HG03159 (cell line): ENCODE results near the gene AMBP.

ENCODE experiments used
- ATAC-seq: cut with Tn5 transposase; IDR thresholded peaks from one replicate; pipeline ENCODE4 v1.9.1; 2021; ENCODE audit warnings: mild to moderate bottlenecking, moderate library complexity; ENCODE audit not compliant: unreplicated experiment

Gene AMBP

GRCh38 chr9:114078021-114078780 lies at the start of gene AMBP:
TSS of gene AMBP (minus strand) at chr9:114078300. CDS start at chr9:114078209, 91 bp downstream.
- no peak for ATAC-seq

GRCh38 chr9:114126247-114127060 lies 48.4 kb upstream of the AMBP start:
- ATAC-seq = no peak

GRCh38 chr9:114125476-114126013 lies 47.4 kb upstream of the AMBP start:
- ATAC-seq = no peak

- no peak for ATAC-seq
Measured at GRCh38 chr9:114124666-114125475, 46.8 kb upstream of the AMBP start.

- ATAC-seq = no peak
Measured at GRCh38 chr9:114124138-114124537, 46.0 kb upstream of the AMBP start.

GRCh38 chr9:114123031-114123977 lies 45.2 kb upstream of the AMBP start:
- ATAC-seq = no peak

- no peak for ATAC-seq
Measured at GRCh38 chr9:114122136-114123027, 44.3 kb upstream of the AMBP start.

- no peak for ATAC-seq
Measured at GRCh38 chr9:114121227-114122135, 43.4 kb upstream of the AMBP start.

GRCh38 chr9:114120192-114121014 lies 42.3 kb upstream of the AMBP start:
- ATAC-seq = no peak

GRCh38 chr9:114119242-114120191 lies 41.4 kb upstream of the AMBP start:
- no peak for ATAC-seq

GRCh38 chr9:114117996-114118830 lies 40.1 kb upstream of the AMBP start:
- no peak for ATAC-seq

- ATAC-seq = no peak
Measured at GRCh38 chr9:114117614-114117995, 39.5 kb upstream of the AMBP start.

- no peak for ATAC-seq
Measured at GRCh38 chr9:114116126-114116747, 38.1 kb upstream of the AMBP start.

GRCh38 chr9:114115654-114116125 lies 37.6 kb upstream of the AMBP start:
- no peak for ATAC-seq
